NOMO-1 treated with dmso at 0.1 percent for 144 hours (cell line): Measurements from ENCODE around the gene TMEM165.

Experiments
- DNase-seq: peaks from one replicate; lab custom pipeline; 2025; ENCODE audit not compliant: unreplicated experiment; lab: John Stamatoyannopoulos, UW

Gene TMEM165

GRCh38 chr4:55450566-55450965, 54.8 kb downstream of the TMEM165 start:
- DNase-seq: no peak

DNA sequence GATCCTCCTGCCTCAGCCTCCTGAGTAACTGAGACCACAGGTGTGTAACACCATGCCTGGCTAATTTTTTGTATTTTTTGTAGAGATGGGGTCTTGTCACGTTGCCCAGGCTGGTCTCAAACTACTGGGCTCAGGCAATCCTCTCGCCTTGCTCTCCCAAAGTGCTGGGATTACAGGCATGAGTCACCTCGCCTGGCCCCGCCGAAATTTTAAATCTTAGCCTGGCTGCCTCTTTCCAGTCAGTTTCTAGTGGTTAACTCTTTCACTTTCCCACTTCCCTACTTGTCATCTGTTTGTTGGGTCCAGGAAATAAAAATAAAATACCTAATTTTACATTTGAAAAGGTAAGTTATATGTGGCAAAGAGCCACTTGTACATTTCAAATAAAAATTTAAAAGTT, 62.4 kb downstream of the TMEM165 start:
- no peak for DNase-seq

DNA sequence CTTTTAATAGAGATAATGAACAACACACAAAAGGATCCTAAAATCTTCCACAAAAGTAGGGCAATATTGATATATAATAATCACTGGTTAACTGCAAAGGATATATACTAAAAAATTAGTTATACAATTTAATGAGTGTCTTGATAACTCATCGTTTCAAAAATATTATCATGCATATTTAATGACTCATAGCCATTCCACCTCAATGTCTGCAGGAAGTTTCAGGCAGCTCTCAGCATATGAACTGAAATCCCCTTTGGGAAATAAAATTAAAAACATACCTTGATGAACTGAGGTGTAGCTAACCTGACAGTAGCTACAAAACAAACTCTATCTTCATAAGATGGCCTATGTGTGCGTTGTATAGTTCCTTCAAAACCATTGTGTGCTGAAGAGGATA, 62.9 kb downstream of the TMEM165 start:
- no peak for DNase-seq

DNA sequence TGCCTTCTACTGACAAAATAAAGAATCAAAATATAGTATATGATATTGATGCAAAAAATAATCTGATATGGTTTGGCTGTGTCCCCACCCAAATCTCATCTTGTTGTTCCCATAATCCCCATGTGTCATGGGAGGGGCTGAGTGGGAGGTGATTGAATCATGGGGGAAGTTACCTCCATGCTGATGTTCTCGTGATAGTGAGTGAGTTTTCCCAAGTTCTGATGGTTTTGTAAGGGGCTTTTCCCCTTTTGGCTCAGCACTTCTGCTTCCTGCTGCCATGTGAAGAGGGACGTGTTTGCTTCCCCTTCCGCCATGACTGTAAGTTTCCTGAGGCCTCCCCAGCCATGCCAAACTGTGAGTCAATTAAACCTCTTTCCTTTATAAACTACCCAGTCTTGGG, 70.2 kb downstream of the TMEM165 start:
- no peak for DNase-seq

DNA sequence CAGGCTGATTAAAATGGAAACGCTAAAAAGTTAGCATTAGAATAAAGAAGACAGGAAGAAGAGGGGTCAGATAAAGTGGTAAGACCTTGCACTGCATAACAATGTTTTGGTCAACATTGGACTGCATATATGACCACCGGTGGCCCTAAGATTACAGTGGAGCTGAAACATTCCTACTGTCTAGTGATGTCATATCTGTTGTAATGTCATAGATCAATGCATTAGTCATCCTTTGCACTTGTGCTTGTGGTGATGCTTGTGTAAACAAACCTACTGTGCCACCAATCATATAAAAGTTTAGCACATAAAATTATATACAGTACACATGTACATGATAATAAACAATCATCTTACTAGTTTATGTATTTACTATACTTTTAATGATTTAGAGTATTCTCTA, 73.0 kb downstream of the TMEM165 start:
- DNase-seq: no peak

- no peak for DNase-seq
These were observed 74.2 kb downstream of the TMEM165 start for GRCh38 chr4:55469979-55470378.
